A375 (cell line): ENCODE results near the gene LRR1. TPM values are rescaled to one million over a fixed set of nuclear protein-coding genes. Genes with fewer than 3 reads are reported as not detected.

Source experiments
- small RNA-seq: library from RNA; depleted of rRNA; stranded (forward); fragments of <200 nt; gene quantifications from one replicate; pipeline ENCODE3, GENCODE V24; 2014
- total RNA-seq: library from RNA; depleted of rRNA; stranded (reverse); fragments of >200 nt; shearing (Covaris generic); gene quantifications from 2 replicates; pipeline ENCODE4 v1.2.3, GENCODE V29; 2014; rRNA removed

LRR1 gene, protein sequence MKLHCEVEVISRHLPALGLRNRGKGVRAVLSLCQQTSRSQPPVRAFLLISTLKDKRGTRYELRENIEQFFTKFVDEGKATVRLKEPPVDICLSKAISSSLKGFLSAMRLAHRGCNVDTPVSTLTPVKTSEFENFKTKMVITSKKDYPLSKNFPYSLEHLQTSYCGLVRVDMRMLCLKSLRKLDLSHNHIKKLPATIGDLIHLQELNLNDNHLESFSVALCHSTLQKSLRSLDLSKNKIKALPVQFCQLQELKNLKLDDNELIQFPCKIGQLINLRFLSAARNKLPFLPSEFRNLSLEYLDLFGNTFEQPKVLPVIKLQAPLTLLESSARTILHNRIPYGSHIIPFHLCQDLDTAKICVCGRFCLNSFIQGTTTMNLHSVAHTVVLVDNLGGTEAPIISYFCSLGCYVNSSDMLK
- 23.2 and 25.0 TPM in 2 replicates for total RNA-seq

DNA sequence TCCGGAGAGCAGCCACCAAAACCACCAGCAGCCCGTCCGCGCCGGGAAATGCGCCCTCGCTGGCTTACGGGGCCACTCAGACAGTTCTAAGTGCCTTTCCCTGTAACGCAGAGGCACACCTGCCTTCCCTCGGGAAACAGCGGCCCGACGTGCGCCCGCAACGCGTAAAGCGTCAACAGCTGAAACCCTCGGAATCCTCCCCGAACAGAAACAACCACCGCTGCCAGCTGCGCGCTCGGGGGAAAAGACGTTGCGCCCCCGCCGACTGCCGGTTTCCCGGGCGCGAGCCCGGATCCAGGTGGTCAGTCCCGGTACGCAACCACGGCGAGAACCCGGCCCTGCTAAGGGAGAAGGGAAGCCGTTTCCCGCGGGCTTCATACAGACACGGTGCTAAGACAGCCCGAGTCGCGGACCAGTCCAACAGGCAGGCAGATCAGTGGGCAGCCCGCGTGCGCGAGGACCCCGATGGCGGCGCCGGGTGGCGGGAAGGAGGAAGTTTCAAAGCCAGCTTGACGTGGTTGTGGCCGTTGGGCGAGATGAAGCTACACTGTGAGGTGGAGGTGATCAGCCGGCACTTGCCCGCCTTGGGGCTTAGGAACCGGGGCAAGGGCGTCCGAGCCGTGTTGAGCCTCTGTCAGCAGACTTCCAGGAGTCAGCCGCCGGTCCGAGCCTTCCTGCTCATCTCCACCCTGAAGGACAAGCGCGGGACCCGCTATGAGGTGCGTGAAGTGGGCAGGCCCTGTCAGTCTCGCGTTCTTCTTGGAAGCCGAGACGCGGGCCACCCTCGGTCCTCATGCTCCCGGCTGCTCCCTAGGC, at the start of gene LRR1:
Gene LRR1, plus strand, starts transcription at position 456 of the 816 bp plus-strand sequence. Its CDS starts 81 bp downstream, at position 537.

DNA sequence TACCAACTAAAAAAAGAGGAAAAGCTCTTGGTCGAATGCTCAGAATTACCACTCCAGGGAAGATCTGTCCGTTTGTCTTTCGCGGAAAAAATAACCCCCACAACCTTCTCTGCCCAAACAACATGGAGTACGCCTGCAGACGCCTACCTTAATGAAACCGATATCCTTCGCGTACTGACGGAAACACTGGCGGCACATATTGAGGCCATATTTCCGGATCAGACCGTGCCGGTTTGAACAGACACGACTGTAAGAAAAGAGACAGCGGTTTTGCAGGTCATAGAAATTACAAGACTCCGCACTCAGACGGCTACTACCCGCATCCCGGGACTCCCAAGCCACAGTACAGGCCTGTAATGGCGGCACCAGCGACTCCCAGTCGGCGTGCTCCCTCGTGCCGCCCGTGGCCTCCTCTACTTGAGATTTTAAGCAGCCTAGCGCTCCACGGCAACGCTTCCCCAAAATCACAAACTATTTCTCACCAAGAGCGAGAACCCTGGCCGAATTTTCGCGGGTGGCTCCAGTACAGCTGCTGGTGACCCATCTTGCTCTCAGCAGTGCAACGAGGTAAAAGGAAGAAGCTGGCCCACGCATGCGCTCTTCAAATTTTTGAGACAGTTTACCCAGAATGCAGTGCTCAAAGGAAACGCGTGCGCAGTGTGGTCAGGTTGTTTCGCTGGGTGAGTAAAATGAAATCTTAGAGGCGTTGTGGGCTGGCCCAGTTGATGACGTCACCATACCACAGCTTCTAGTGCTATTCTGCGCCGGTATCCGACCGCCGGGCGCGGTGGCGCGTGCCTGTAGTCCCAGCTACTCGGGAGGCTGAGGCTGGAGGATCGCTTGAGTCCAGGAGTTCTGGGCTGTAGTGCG, 12.7 kb upstream of the LRR1 start, which contains the start of gene RPS29:
Gene RPS29, minus strand, starts transcription at position 578 of the 870 bp plus-strand sequence. Its CDS starts 34 bp downstream, at position 544.

DNA sequence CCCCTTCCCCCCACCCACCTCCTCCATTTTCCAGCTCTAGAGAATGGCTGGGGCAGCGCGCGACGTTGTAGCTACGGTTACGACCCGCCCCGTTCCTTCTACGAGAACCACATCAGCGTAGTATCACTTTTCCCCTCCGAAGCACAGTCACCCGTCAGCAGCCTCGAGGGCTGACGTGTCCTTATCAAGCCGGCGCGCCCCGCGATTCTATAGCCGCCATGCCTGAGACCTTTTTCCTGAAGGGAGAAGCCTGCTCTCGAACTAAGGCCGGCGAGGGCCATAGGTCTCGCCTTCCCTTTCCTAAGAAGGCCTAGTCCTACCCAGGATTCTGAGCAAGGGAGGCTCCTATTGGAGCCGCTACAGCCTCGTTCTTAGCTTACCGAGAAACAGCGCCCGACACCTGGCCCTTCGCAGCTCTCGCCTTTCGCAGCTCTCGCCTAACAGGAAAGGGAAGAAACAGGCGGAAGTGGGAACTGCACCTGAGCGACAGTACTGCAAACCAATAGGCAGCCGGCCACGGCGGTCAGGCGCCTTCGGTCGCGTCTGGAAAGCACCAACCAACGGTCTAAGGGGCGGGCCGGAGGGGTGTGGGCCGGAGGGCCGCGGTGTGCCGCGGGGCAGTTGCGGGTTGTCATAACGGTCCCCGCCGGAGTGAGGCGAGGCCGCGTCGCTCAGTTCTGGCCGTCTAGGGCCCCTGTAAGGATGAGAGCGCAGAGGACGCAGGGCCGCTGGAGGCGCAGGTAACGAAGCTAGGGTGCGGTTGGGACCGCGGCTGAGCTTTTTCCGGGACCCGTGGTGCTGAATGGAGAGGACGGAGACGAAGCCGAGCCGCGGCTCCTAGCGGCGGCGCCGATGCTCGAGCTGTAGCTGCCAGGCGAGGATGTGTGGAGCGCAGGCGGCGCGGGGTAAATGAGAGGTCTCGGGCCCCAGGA, 21.7 kb downstream of the LRR1 start, which contains the start of the genes MGAT2 and RPL36AL:
Gene MGAT2, plus strand, starts transcription at position 618 of the 932 bp plus-strand sequence. CDS start 470 bp downstream, outside the sequence.
Gene RPL36AL, minus strand, starts transcription at position 445 of the 932 bp plus-strand sequence. CDS start 1,522 bp downstream, outside the sequence.

DNA sequence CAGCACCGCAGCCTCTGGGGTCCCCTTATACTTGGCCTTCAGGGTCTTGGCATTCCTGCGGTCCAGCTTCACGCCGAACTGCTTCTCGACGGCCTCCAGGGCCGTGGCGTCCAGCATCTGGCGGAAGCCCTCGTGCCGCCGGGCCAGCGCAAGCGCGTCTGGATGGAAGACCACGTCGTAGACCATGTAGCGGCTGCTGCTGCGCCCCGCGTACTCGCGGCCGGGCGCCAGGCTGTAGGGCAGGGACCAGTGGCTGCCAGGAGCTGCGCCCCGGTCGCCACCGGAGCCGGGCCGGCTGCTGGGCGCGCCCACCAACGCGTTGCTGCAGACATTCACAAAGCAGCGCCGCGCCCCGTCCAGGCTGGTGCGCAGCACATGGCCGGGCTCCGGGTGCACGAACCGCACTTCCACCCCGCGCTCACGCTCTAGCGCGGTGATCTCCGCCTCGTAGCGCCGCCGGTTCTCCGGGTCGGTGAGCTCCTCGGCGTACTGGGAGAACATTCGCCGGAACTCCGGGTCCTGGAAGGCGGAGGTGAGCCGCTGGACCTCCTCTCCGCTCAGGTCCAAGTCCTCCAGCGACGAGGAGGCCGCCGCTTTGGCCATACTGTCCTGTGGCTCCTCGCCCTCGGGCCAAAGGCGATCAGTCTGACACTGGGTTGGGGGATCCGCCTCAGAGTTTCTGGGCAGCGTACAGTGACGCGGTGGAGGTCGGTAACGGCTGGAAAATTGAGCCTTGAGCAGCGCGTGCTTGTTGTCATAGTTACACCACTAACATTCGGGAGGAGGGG, 36.0 kb downstream of the LRR1 start, which contains the start of gene DNAAF2:
Gene DNAAF2, minus strand, starts transcription at position 698 of the 788 bp plus-strand sequence. Its CDS starts 95 bp downstream, at position 603.

Small RNAs within 50 kb of the gene (small RNA-seq; reads per million reads assigned to genes)
- not detected for gene AL139099.3
- gene AL139099.4, result not detected
- gene RF00019, result not detected
- gene RNA5SP384, result 0.13 reads per million

Other genes with a start within 250 kb of the LRR1 start
- 1,204 and 1,314 TPM in 2 replicates for gene RPS29, start 12.6 kb upstream of the LRR1 start, total RNA-seq
- 290 and 329 TPM in 2 replicates for gene RPL36AL, start 21.7 kb downstream of the LRR1 start, total RNA-seq
- gene MGAT2, start 21.9 kb downstream of the LRR1 start, total RNA-seq, result 26.9 and 27.3 TPM in 2 replicates
- gene DNAAF2, start 36.3 kb downstream of the LRR1 start, total RNA-seq, result 12.9 and 17.6 TPM in 2 replicates
- gene POLE2, start 89.3 kb downstream of the LRR1 start, total RNA-seq, result 11.4 and 13.8 TPM in 2 replicates
- gene KLHDC1, start 94.2 kb downstream of the LRR1 start, total RNA-seq, result 0.68 and 0.80 TPM in 2 replicates
- 44.6 and 46.9 TPM in 2 replicates for gene KLHDC2, start 169.2 kb downstream of the LRR1 start, total RNA-seq